Iris pigment epithelial cell (primary cell): ENCODE measurements around the gene PRR15L.
A peak's percentile ranks its signal among the peaks of the same experiment; 100 is the strongest.
"Not testable (repeated sequence)": the region's sequence is repeated elsewhere in the genome, so short reads cannot be mapped to it uniquely, and the experiment has no call there.

ENCODE experiments used
- DNase-seq: peaks from one replicate; pipeline ENCODE4 v3.0.0-alpha.2; 2011; ENCODE audit warnings: low read depth

PRR15L gene

GRCh38 chr17:47957591-47958490 lies at the start of gene PRR15L:
Gene PRR15L (minus strand): TSS chr17:47957883. CDS start chr17:47953234, 4,649 bp downstream.
- DNase-seq = no peak

GRCh38 chr17:48006936-48007709 lies 49.4 kb upstream of the PRR15L start:
- DNase-seq = no peak

GRCh38 chr17:48004983-48005382 lies 47.3 kb upstream of the PRR15L start:
- no peak for DNase-seq

GRCh38 chr17:48003417-48004151 lies 45.9 kb upstream of the PRR15L start:
- no peak for DNase-seq

- peak; percentile 40 for DNase-seq
Observed at GRCh38 chr17:48002916-48003416, 45.3 kb upstream of the PRR15L start.

GRCh38 chr17:48002266-48002915 lies 44.7 kb upstream of the PRR15L start:
- peak; percentile 86 for DNase-seq

GRCh38 chr17:48001657-48002056 lies 44.0 kb upstream of the PRR15L start:
- DNase-seq = not testable (repeated sequence)

GRCh38 chr17:48001197-48001596 lies 43.5 kb upstream of the PRR15L start:
- no peak for DNase-seq

- no peak for DNase-seq
Observed at GRCh38 chr17:47999582-47999981, 41.9 kb upstream of the PRR15L start.

GRCh38 chr17:47998044-47998443 lies 40.4 kb upstream of the PRR15L start:
- DNase-seq = no peak

- DNase-seq = no peak
Observed at GRCh38 chr17:47997586-47997985, 39.9 kb upstream of the PRR15L start.

- no peak for DNase-seq
Observed at GRCh38 chr17:47996201-47996600, 38.5 kb upstream of the PRR15L start.

GRCh38 chr17:47995241-47995935 lies 37.7 kb upstream of the PRR15L start:
- no peak for DNase-seq

- DNase-seq = no peak
Observed at GRCh38 chr17:47994724-47995123, 37.0 kb upstream of the PRR15L start.

- no peak for DNase-seq
Observed at GRCh38 chr17:47993964-47994363, 36.3 kb upstream of the PRR15L start.

- DNase-seq = no peak
Observed at GRCh38 chr17:47993031-47993564, 35.4 kb upstream of the PRR15L start.

GRCh38 chr17:47992216-47992615 lies 34.5 kb upstream of the PRR15L start:
- DNase-seq = no peak

GRCh38 chr17:47990962-47991731 lies 33.5 kb upstream of the PRR15L start:
- no peak for DNase-seq

GRCh38 chr17:47989700-47990099 lies 32.0 kb upstream of the PRR15L start:
- no peak for DNase-seq

GRCh38 chr17:47989159-47989558 lies 31.5 kb upstream of the PRR15L start:
- no peak for DNase-seq
